IMR-90 (cell line): ENCODE results near the gene IGFBP6. TPM values are rescaled to one million over a fixed set of nuclear protein-coding genes. Genes with fewer than 3 reads are reported as not detected.

Source experiments
- ATAC-seq: fragments of 200-7000 bp; cut with Tn5 transposase; 2 replicates; pipeline ENCODE4 v1.9.1; 2020; ENCODE audit warnings: low read depth, mild to moderate bottlenecking, moderate library complexity
- BruUV-seq: library from RNA; stranded (reverse); fragments of 400-500 nt; replicated peaks from 2 replicates; lab custom pipeline; 2021; lab: Mats Ljungman, UMichigan
- CTCF ChIA-PET: fragments of 300-600 bp; formaldehyde crosslinking; extraction: SDS; loops from one replicate; lab custom pipeline; 2021; ENCODE audit warnings: antibody characterized with exemption; lab: Yijun Ruan, JAX
- POLR2A ChIA-PET: fragments of 300-600 bp; sonication (Branson Sonifier 250); formaldehyde crosslinking; loops from one replicate; lab custom pipeline; 2022; ENCODE audit warnings: antibody characterized with exemption; ENCODE audit not compliant: unreplicated experiment; lab: Charles Lee
- DNase-seq: peaks from one replicate; pipeline ENCODE4 v3.0.0; 2013
- H2AFZ ChIP-seq: replicated peaks from 2 replicates; pipeline ENCODE3; 2013; ENCODE audit warnings: low read length, mild to moderate bottlenecking; ENCODE audit not compliant: poor library complexity
- H2AK5ac ChIP-seq: 2 replicates; pipeline ENCODE4 v1.6.1; 2013; ENCODE audit warnings: low read depth, low read length, inconsistent platforms
- H2AK9ac ChIP-seq: replicated peaks from 2 replicates; pipeline ENCODE3; 2013; ENCODE audit warnings: mild to moderate bottlenecking, low read depth, low read length, moderate library complexity; ENCODE audit not compliant: poor library complexity
- H2BK120ac ChIP-seq: 2 replicates; pipeline ENCODE4 v1.6.1; 2013; ENCODE audit warnings: low read depth, low read length, inconsistent platforms
- H2BK15ac ChIP-seq: 3 replicates; pipeline ENCODE4 v1.6.1; 2013; ENCODE audit warnings: low read depth, low read length, inconsistent platforms
- H2BK20ac ChIP-seq: 2 replicates; pipeline ENCODE4 v1.6.1; 2013; ENCODE audit warnings: low read depth, mild to moderate bottlenecking, inconsistent platforms, low read length, moderate library complexity
- H2BK5ac ChIP-seq: 2 replicates; pipeline ENCODE4 v1.6.1; 2013; ENCODE audit warnings: mild to moderate bottlenecking, low read depth, low read length, inconsistent platforms; ENCODE audit not compliant: poor library complexity, severe bottlenecking
- H3K14ac ChIP-seq: replicated peaks from 2 replicates; pipeline ENCODE4 v1.6.1; 2013; ENCODE audit warnings: low read depth, low read length, inconsistent platforms
- H3K18ac ChIP-seq: 2 replicates; pipeline ENCODE4 v1.6.1; 2013; ENCODE audit warnings: low read depth, low read length, control low read depth
- H3K23ac ChIP-seq: 2 replicates; pipeline ENCODE4 v1.6.1; 2013; ENCODE audit warnings: low read depth, low read length, inconsistent platforms
- H3K27ac ChIP-seq: 2 replicates; pipeline ENCODE4 v1.5.1; 2013; ENCODE audit warnings: mild to moderate bottlenecking, control low read depth, low read length; ENCODE audit not compliant: insufficient read depth
- H3K27me3 ChIP-seq: 2 replicates; pipeline ENCODE4 v1.6.1; 2013; ENCODE audit warnings: low read length; ENCODE audit not compliant: control insufficient read depth, insufficient read depth
- H3K36me3 ChIP-seq: 2 replicates; pipeline ENCODE4 v1.6.1; 2013; ENCODE audit warnings: low read length, mixed read lengths; ENCODE audit not compliant: control insufficient read depth, insufficient read depth
- H3K4ac ChIP-seq: 2 replicates; pipeline ENCODE4 v1.6.1; 2013; ENCODE audit warnings: low read depth, low read length, inconsistent platforms
- H3K4me1 ChIP-seq: 2 replicates; pipeline ENCODE4 v1.6.1; 2013; ENCODE audit warnings: low read length, mixed read lengths; ENCODE audit not compliant: control insufficient read depth, insufficient read depth
- H3K4me2 ChIP-seq: 2 replicates; pipeline ENCODE4 v1.6.1; 2013; ENCODE audit warnings: low read depth, mild to moderate bottlenecking, control low read depth, low read length, moderate library complexity
- H3K4me3 ChIP-seq: 2 replicates; pipeline ENCODE4 v1.5.1; 2013; ENCODE audit warnings: low read depth, mild to moderate bottlenecking, control low read depth, low read length, moderate library complexity; ENCODE audit not compliant: insufficient read depth
- H3K56ac ChIP-seq: 2 replicates; pipeline ENCODE4 v1.6.1; 2013; ENCODE audit warnings: low read length, inconsistent platforms; ENCODE audit not compliant: insufficient read depth; ENCODE audit errors: extremely low read depth
- H3K79me1 ChIP-seq, 2 experiments: 2 replicates each; pipeline ENCODE4 v1.6.1; 2013; ENCODE audit warnings: low read length in 2 of 2, inconsistent platforms in 1 of 2, low read depth in 1 of 2
- H3K9ac ChIP-seq: 2 replicates; pipeline ENCODE4 v1.6.1; 2013; ENCODE audit warnings: low read depth, low read length, control low read depth
- H3K9me1 ChIP-seq: 2 replicates; pipeline ENCODE4 v1.6.1; 2013; ENCODE audit warnings: low read length, inconsistent platforms; ENCODE audit not compliant: insufficient read depth
- H3K9me3 ChIP-seq: 2 replicates; pipeline ENCODE4 v1.6.1; 2013; ENCODE audit warnings: low read length; ENCODE audit not compliant: control insufficient read depth, insufficient read depth
- H4K20me1 ChIP-seq: 2 replicates; pipeline ENCODE4 v1.6.1; 2013; ENCODE audit warnings: low read length, inconsistent platforms; ENCODE audit not compliant: insufficient read depth
- H4K5ac ChIP-seq: 2 replicates; pipeline ENCODE4 v1.6.1; 2013; ENCODE audit warnings: mild to moderate bottlenecking, low read depth, low read length, control low read depth
- H4K8ac ChIP-seq, 2 experiments: 2 replicates each; pipeline ENCODE4 v1.6.1; 2013; ENCODE audit warnings: low read depth in 2 of 2, low read length in 2 of 2, control low read depth in 1 of 2, inconsistent platforms in 1 of 2
- H4K91ac ChIP-seq: 2 replicates; pipeline ENCODE4 v1.6.1; 2013; ENCODE audit warnings: low read depth, low read length, inconsistent platforms; ENCODE audit not compliant: insufficient read depth
- BHLHE40 ChIP-seq: fragments of 150-350 bp; IDR thresholded peaks from 2 replicates; pipeline ENCODE4 v1.6.1; 2016; ENCODE audit warnings: mild to moderate bottlenecking, low read depth, low read length
- CEBPB ChIP-seq: IDR thresholded peaks from 2 replicates; pipeline ENCODE4 v1.6.1; 2012; ENCODE audit warnings: low read depth, low read length, improper control_type of control experiment
- CHD1 ChIP-seq: IDR thresholded peaks from 2 replicates; pipeline ENCODE4 v1.6.1; 2012; ENCODE audit warnings: low read depth, low read length, improper control_type of control experiment
- ELK1 ChIP-seq: fragments of 150-350 bp; IDR thresholded peaks from 2 replicates; pipeline ENCODE4 v1.6.1; 2016; ENCODE audit warnings: low read depth, mild to moderate bottlenecking, low read length, moderate library complexity, borderline replicate concordance
- FOS ChIP-seq: fragments of 150-350 bp; IDR thresholded peaks from 2 replicates; pipeline ENCODE4 v1.6.1; 2016; ENCODE audit warnings: low read depth, low read length
- MAFK ChIP-seq: IDR thresholded peaks from 2 replicates; pipeline ENCODE4 v1.6.1; 2012; ENCODE audit warnings: low read depth, low read length, improper control_type of control experiment
- MAZ ChIP-seq: IDR thresholded peaks from 2 replicates; pipeline ENCODE4 v1.6.1; 2012; ENCODE audit warnings: low read depth, mild to moderate bottlenecking, low read length, improper control_type of control experiment, moderate library complexity, borderline replicate concordance
- MXI1 ChIP-seq: IDR thresholded peaks from 2 replicates; pipeline ENCODE4 v1.6.1; 2012; ENCODE audit warnings: low read depth, mild to moderate bottlenecking, low read length, moderate library complexity, borderline replicate concordance
- NFE2L2 ChIP-seq: fragments of 150-350 bp; IDR thresholded peaks from 2 replicates; pipeline ENCODE4 v1.6.1; 2016; ENCODE audit warnings: low read depth, mild to moderate bottlenecking, low read length
- POLR2A ChIP-seq: IDR thresholded peaks from 2 replicates; pipeline ENCODE4 v1.6.1; 2012; ENCODE audit warnings: mild to moderate bottlenecking, low read depth, low read length
- RAD21 ChIP-seq: IDR thresholded peaks from 2 replicates; pipeline ENCODE4 v1.6.1; 2012; ENCODE audit warnings: low read length, improper control_type of control experiment
- RCOR1 ChIP-seq: IDR thresholded peaks from 2 replicates; pipeline ENCODE4 v1.6.1; 2012; ENCODE audit warnings: mild to moderate bottlenecking, low read length, improper control_type of control experiment; ENCODE audit not compliant: insufficient replicate concordance
- RFX5 ChIP-seq: IDR thresholded peaks from 2 replicates; pipeline ENCODE4 v1.8.0; 2012; ENCODE audit warnings: low read depth, mild to moderate bottlenecking, low read length, moderate library complexity
- SMC3 ChIP-seq: fragments of 150-350 bp; IDR thresholded peaks from 2 replicates; pipeline ENCODE4 v1.6.1; 2016; ENCODE audit warnings: low read depth, mild to moderate bottlenecking, antibody characterized with exemption, low read length, moderate library complexity
- dilution Hi-C: fragments of 300-500 bp; cut with HindIII; formaldehyde crosslinking; loops from one replicate; pipeline ENCODE4 v1.14.3; 2018; ENCODE audit warnings: low sequenced_read_pairs; ENCODE audit not compliant: unreplicated experiment
- in situ Hi-C: fragments of 300-500 bp; cut with MboI; formaldehyde crosslinking; loops from 3 replicates; pipeline ENCODE4 v1.14.3; 2019; ENCODE audit warnings: low sequenced_read_pairs, inconsistent platforms, mixed read lengths
- intact Hi-C: fragments of 100-400 bp; cut with micrococcal nuclease; formaldehyde crosslinking; loops from 2 replicates; pipeline ENCODE4 v1.10.0; 2022
- polyA plus RNA-seq, 3 experiments: library from polyadenylated mRNA; depleted of rRNA; stranded (reverse); fragments of >200 nt; gene quantifications; 2 replicates each; pipeline ENCODE4 v1.2.3, GENCODE V29; 2012; ENCODE audit warnings: low replicate concordance in 1 of 3
- total RNA-seq: library from RNA; depleted of rRNA; stranded (reverse); fragments of >200 nt; gene quantifications from 2 replicates; pipeline ENCODE4 v1.2.3, GENCODE V29; 2012
- TF ChIP-seq, protein P1 (sequence below): conservative IDR thresholded peaks from 2 replicates; pipeline ENCODE4 v1.5.1; 2012; ENCODE audit warnings: mild to moderate bottlenecking, low read depth, low read length, improper control_type of control experiment
- TF ChIP-seq, protein P2 (sequence below): fragments of 150-350 bp; IDR thresholded peaks from 2 replicates; pipeline ENCODE4 v1.6.1; 2017; ENCODE audit warnings: mild to moderate bottlenecking, antibody characterized with exemption, low read length, low read depth

Gene IGFBP6
- total and polyA plus RNA-seq, 2 of the 4 experiments (the other 2 are of a cell fraction): 124 to 337 TPM

- Histone ChIP-seq H2AK9ac (no peak overlapping the region), H3K9me1 (peaks cover 10% of the 10 kb centered on the region), H3K4me3 (no peak overlapping the region), H3K9me3 (no peaks in the 10 kb centered on the region), H2BK15ac (no peak overlapping the region), H2BK20ac (no peak overlapping the region), H4K5ac (no peak overlapping the region), H3K18ac (no peak overlapping the region), H3K14ac (no peak overlapping the region), H3K23ac (no peak overlapping the region), H3K27ac (no peak overlapping the region), H2AK5ac (no peak overlapping the region), H3K4ac (no peak overlapping the region; the same call in 1 of the 2 replicates), H2BK5ac (no peak overlapping the region), H4K20me1 (no peaks in the 10 kb centered on the region), H3K4me1 (peaks cover 3% of the 10 kb centered on the region; the same call in 1 of the 2 replicates), H2AFZ (no peak overlapping the region), H3K4me2 (no peak overlapping the region), H4K8ac (no peak overlapping the region), H2BK120ac (no peak overlapping the region), H4K91ac (no peak overlapping the region), H3K36me3 (no peaks in the 10 kb centered on the region), H3K27me3 (peaks cover 2% of the 10 kb centered on the region; the same call in 1 of the 2 replicates), H3K9ac (no peak overlapping the region), H3K79me1 (no peaks in the 10 kb centered on the region), H3K56ac (no peak overlapping the region)
- no peak for DNase-seq
- ATAC-seq: no peak
- ChIA-PET POLR2A (no interaction called here), CTCF (no interaction called here)
- dilution Hi-C loops (no loop called here), in situ Hi-C loops (no loop called here), intact Hi-C loops (no loop called here)
- no peak for TF ChIP-seq ELK1
- TF ChIP-seq MAFK: no peak
- TF ChIP-seq, protein P1, sequence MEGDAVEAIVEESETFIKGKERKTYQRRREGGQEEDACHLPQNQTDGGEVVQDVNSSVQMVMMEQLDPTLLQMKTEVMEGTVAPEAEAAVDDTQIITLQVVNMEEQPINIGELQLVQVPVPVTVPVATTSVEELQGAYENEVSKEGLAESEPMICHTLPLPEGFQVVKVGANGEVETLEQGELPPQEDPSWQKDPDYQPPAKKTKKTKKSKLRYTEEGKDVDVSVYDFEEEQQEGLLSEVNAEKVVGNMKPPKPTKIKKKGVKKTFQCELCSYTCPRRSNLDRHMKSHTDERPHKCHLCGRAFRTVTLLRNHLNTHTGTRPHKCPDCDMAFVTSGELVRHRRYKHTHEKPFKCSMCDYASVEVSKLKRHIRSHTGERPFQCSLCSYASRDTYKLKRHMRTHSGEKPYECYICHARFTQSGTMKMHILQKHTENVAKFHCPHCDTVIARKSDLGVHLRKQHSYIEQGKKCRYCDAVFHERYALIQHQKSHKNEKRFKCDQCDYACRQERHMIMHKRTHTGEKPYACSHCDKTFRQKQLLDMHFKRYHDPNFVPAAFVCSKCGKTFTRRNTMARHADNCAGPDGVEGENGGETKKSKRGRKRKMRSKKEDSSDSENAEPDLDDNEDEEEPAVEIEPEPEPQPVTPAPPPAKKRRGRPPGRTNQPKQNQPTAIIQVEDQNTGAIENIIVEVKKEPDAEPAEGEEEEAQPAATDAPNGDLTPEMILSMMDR: no peak
- no peak for TF ChIP-seq MXI1
- TF ChIP-seq POLR2A: no peak
- no peak for TF ChIP-seq CEBPB
- no peak for TF ChIP-seq NFE2L2
- TF ChIP-seq, protein P2, sequence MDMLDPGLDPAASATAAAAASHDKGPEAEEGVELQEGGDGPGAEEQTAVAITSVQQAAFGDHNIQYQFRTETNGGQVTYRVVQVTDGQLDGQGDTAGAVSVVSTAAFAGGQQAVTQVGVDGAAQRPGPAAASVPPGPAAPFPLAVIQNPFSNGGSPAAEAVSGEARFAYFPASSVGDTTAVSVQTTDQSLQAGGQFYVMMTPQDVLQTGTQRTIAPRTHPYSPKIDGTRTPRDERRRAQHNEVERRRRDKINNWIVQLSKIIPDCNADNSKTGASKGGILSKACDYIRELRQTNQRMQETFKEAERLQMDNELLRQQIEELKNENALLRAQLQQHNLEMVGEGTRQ: no peak
- TF ChIP-seq RFX5: no peak
- TF ChIP-seq RAD21: no peak
- no peak for TF ChIP-seq CHD1
- TF ChIP-seq SMC3: no peak
- TF ChIP-seq RCOR1: no peak
- no peak for TF ChIP-seq FOS
- no peak for TF ChIP-seq BHLHE40
- TF ChIP-seq MAZ: no peak
- BruUV-seq: no TSS peak
These were observed 26.9 kb downstream of the IGFBP6 start for GRCh38 chr12:53124352-53124723.
